ENCODE data around the gene SZT2.
"Not testable (repeated sequence)": the region's sequence is repeated elsewhere in the genome, so short reads cannot be mapped to it uniquely, and the experiment has no call there.

The SZT2 gene

DNA sequence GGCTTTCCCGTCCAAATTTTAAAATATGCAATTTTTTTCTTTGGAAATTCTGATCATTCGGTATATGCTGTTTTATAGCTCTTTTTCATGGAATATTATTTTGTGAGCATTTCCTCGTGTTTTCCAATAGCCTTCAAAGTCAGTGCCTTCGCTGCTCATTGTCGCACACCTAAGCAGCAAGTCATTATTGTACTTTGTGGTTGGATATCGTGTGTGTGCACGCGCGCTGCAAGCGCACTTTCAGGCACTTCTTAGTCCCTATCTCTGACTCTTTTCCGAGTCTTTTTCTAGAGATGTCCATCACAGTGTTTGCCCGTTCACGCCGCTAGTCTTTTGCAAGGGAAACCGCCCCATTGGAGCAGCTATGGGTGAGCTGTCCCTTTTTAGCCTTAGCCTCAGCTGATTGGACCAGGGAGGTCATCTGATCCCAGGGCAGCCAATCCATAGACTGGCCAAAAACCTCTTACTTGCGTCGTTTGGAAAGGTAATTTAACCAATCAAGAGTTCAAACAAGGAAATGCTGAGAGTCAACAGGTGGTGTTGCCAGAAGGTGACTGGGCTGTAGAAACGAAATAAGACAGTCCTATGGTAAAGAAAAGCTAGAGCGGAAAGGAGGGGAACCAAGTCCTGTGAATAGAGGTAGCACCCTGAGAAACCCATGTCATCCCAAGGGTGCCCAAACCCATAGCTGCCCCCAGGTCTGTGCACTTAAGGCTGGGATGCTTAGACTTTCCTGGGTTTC lies 64.7 kb downstream of the SZT2 start:
- Histone ChIP-seq H4K20me1 (ENCODE audit: control insufficient read depth, insufficient read depth, low read depth, low read length) (no peaks in the 10 kb centered on the region), H3K4me1 (ENCODE audit: control insufficient read depth, low read length) (peaks cover 11% of the 10 kb centered on the region), H3K27ac (ENCODE audit: low read depth, low read length) (no peak overlapping the region), H3K36me3 (ENCODE audit: control insufficient read depth, low read length) (peaks cover 14% of the 10 kb centered on the region), H3K9me3 (ENCODE audit: control insufficient read depth, insufficient read depth, low read length) (no peaks in the 10 kb centered on the region), H3K79me2 (ENCODE audit: control insufficient read depth, low read length) (no peaks in the 10 kb centered on the region), H3K9me2 (replicated peaks; ENCODE audit: control insufficient read depth, low read length) (no peaks in the 10 kb centered on the region), H3K4me2 (ENCODE audit: low read length) (peak overlapping the region; percentile 52), H3F3A (ENCODE audit: control insufficient read depth, insufficient read depth) (no peaks in the 10 kb centered on the region), H3K27me3 (ENCODE audit: control insufficient read depth, low read length) (peaks cover 29% of the 10 kb centered on the region), H3K4me3 (ENCODE audit: low read length) (peak overlapping the region; percentile 41)
- TF ChIP-seq EZH2phosphoT487 (IDR thresholded peaks at IDR 0.05; ENCODE audit: borderline replicate concordance, low read length), result peak; percentile 68; the same call in 1 of the 2 replicates
- TF ChIP-seq, protein P1, sequence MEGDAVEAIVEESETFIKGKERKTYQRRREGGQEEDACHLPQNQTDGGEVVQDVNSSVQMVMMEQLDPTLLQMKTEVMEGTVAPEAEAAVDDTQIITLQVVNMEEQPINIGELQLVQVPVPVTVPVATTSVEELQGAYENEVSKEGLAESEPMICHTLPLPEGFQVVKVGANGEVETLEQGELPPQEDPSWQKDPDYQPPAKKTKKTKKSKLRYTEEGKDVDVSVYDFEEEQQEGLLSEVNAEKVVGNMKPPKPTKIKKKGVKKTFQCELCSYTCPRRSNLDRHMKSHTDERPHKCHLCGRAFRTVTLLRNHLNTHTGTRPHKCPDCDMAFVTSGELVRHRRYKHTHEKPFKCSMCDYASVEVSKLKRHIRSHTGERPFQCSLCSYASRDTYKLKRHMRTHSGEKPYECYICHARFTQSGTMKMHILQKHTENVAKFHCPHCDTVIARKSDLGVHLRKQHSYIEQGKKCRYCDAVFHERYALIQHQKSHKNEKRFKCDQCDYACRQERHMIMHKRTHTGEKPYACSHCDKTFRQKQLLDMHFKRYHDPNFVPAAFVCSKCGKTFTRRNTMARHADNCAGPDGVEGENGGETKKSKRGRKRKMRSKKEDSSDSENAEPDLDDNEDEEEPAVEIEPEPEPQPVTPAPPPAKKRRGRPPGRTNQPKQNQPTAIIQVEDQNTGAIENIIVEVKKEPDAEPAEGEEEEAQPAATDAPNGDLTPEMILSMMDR (IDR thresholded peaks at IDR 0.05; ENCODE audit: low read depth, low read length, poor library complexity, severe bottlenecking), result no peak

DNA sequence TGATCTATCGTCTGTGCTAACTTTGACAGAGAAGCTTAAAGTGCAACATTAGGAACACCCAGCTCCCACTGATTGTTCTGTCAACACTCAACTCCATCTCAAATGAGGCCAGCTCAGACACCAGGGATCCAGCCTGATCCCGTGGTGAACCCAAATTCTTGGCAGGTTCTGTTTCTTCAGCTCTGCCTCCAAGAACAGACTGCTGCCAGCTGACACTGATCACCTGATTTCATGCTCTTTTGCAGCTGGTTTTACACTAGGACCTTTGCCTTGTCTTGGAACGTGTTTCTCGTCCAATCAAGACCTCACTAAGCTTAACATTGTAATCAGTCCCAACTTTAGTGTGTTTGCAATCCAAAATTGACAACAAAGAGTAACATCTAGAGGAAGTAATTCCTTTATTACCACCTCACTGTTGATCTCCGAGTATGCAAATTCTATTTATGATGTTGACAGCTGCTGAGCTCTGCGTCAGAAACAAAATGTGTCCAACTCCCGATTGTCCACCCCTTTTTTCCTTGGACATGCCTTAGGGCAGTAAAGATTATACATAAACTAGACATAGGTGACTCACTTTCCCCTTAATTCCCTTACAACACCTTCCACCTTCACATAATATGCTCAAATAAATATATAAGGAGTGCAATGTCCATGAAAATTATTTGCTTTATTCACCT lies 65.7 kb downstream of the SZT2 start:
- Histone ChIP-seq H3K27ac (ENCODE audit: low read depth, low read length) (no peak overlapping the region), H3K4me2 (ENCODE audit: low read length) (no peak overlapping the region), H3K4me1 (ENCODE audit: control insufficient read depth, low read length) (peaks cover 11% of the 10 kb centered on the region), H4K20me1 (ENCODE audit: control insufficient read depth, insufficient read depth, low read depth, low read length) (no peaks in the 10 kb centered on the region), H3K79me2 (ENCODE audit: control insufficient read depth, low read length) (no peaks in the 10 kb centered on the region), H3K36me3 (ENCODE audit: control insufficient read depth, low read length) (peaks cover 10% of the 10 kb centered on the region), H3K4me3 (ENCODE audit: low read length) (no peak overlapping the region), H3K9me3 (ENCODE audit: control insufficient read depth, insufficient read depth, low read length) (no peaks in the 10 kb centered on the region), H3F3A (ENCODE audit: control insufficient read depth, insufficient read depth) (no peaks in the 10 kb centered on the region), H3K9me2 (replicated peaks; ENCODE audit: control insufficient read depth, low read length) (no peaks in the 10 kb centered on the region), H3K27me3 (ENCODE audit: control insufficient read depth, low read length) (peaks cover 29% of the 10 kb centered on the region)
- TF ChIP-seq EZH2phosphoT487 (IDR thresholded peaks at IDR 0.05; ENCODE audit: borderline replicate concordance, low read length), result no peak
- TF ChIP-seq, protein P1 (IDR thresholded peaks at IDR 0.05; ENCODE audit: low read depth, low read length, poor library complexity, severe bottlenecking), result no peak

DNA sequence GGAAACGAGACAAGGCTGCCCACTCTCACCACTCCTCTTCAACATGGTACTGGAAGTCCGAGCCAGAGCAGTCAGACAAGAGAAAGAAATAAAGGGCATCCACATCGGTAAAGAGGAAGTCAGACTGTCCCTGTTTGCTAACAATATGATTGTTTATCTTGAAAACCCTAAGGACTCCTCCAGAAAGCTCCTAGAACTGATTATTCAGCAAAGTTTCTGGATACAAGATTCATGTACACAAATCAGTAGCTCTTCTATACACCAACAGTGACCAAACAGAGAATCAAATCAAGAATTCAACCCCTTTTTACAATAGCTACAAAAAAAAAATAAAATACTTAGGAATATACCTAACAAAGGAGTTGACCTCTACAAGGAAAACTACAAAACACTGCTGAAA lies 68.7 kb downstream of the SZT2 start:
- H3F3A ChIP-seq (ENCODE audit: control insufficient read depth, insufficient read depth); H4K20me1 ChIP-seq (ENCODE audit: control insufficient read depth, insufficient read depth, low read depth, low read length); H3K9me3 ChIP-seq (ENCODE audit: control insufficient read depth, insufficient read depth, low read length); H3K36me3 ChIP-seq (ENCODE audit: control insufficient read depth, low read length); H3K79me2 ChIP-seq (ENCODE audit: control insufficient read depth, low read length); H3K27ac ChIP-seq (ENCODE audit: low read depth, low read length); H3K9me2 ChIP-seq (replicated peaks; ENCODE audit: control insufficient read depth, low read length); H3K4me3 ChIP-seq (ENCODE audit: low read length); H3K4me2 ChIP-seq (ENCODE audit: low read length): not testable (repeated sequence)
- H3K27me3 ChIP-seq (ENCODE audit: control insufficient read depth, low read length), result peaks cover 29% of the 10 kb centered on the region
- peaks cover 11% of the 10 kb centered on the region for H3K4me1 ChIP-seq (ENCODE audit: control insufficient read depth, low read length)

Data from DOHH2 (cell line).